ENCODE measurements around the gene CLSTN3. TPM values are rescaled to one million over a fixed set of nuclear protein-coding genes. Genes with fewer than 3 reads are reported as not detected.
A peak's percentile ranks its signal among the peaks of the same experiment; 100 is the strongest.

CLSTN3 gene
- polyA plus RNA-seq, 1 of the 3 experiments (the other 2 are of a cell fraction) = 12.7 TPM

- CTCF ChIA-PET = interaction anchor here (1.0 to 2.1 kb wide), 6 partner anchors 10 to 58 kb away, joined by 3 to 9 read pairs (median 6); no protein-coding TSS in a partner anchor
- no peaks in the 10 kb centered on the region for H4K20me1 ChIP-seq (ENCODE audit: insufficient read depth)
- H3K9me2 ChIP-seq = no peaks in the 10 kb centered on the region
- H3K4me1 ChIP-seq (ENCODE audit: control insufficient read depth in 1 of 2, insufficient read depth in 2 of 2, low read depth in 1 of 2, low read length in 1 of 2) = peaks cover 0 to 13% of the 10 kb centered on the region in 2 experiments; a peak in 1 of 4 replicates
- H2AFZ ChIP-seq (ENCODE audit: low read depth) = peak overlapping the region; percentile 90; the same call in 1 of the 2 replicates
- peak overlapping the region; percentile 95 for H3K4me2 ChIP-seq
- peak; percentile 78 for DNase-seq
- POLR2A ChIA-PET = no interaction called here
- peak overlapping the region in 1 of 2 experiments; percentile 64; a peak in 1 of 4 replicates for H3K27ac ChIP-seq (ENCODE audit: low read depth in 2 of 2, low read length in 1 of 2)
- TF ChIP-seq RFX5 (IDR thresholded peaks at IDR 0.05; ENCODE audit: low read length) = no peak
- no peak for TF ChIP-seq JUND (IDR thresholded peaks at IDR 0.05)
- no peak for TF ChIP-seq RXRA (IDR thresholded peaks at IDR 0.05; ENCODE audit: borderline replicate concordance, low read depth)
- TF ChIP-seq MAX (IDR thresholded peaks at IDR 0.05; ENCODE audit: low read depth) = no peak
- peak; percentile 65; the same call in 1 of the 2 replicates for TF ChIP-seq MXI1 (IDR thresholded peaks at IDR 0.05; ENCODE audit: low read depth, low read length)
- 32% methylated on average over 32 of the region's 32 CpGs for WGBS (ENCODE audit: low lambda C conversion rate)
- peaks cover 0 to 2% of the 10 kb centered on the region in 2 experiments for H3K36me3 ChIP-seq (replicated peaks in 1 of 2; ENCODE audit: control insufficient read depth in 1 of 2, insufficient read depth in 2 of 2, low read length in 1 of 2)
- H3F3A ChIP-seq (replicated peaks; ENCODE audit: insufficient read depth) = no peaks in the 10 kb centered on the region
- no peaks in the 10 kb centered on the region for H3K79me2 ChIP-seq (ENCODE audit: insufficient read depth)
- H3K4me3 ChIP-seq (ENCODE audit: low read depth in 2 of 2, low read length in 1 of 2) = peak overlapping the region; percentile 71 to 76
- no peaks in the 10 kb centered on the region for H3K9me3 ChIP-seq
- H3K27me3 ChIP-seq (ENCODE audit: insufficient read depth) = 0 out of 2 replicates have a peak, but pooled peaks cover 7% of the 10 kb centered on the region
- peak overlapping the region; percentile 51; the same call in 1 of the 2 replicates for H3K9ac ChIP-seq
Observed at GRCh38 chr12:7130701-7131501, 730 bp downstream of the CLSTN3 start.

GRCh38 chr12:7131502-7131866 is 1.3 kb downstream of the CLSTN3 start:
- no peak for TF ChIP-seq ZBTB33 (IDR thresholded peaks at IDR 0.05; ENCODE audit: borderline replicate concordance, low read depth)
- no peak for TF ChIP-seq REST (IDR thresholded peaks at IDR 0.05; ENCODE audit: low read depth, low read length)
- no peak for TF ChIP-seq RCOR1 (IDR thresholded peaks at IDR 0.05; ENCODE audit: low read length)
- no peak for TF ChIP-seq EP300 (IDR thresholded peaks at IDR 0.05; ENCODE audit: borderline replicate concordance in 1 of 2, low read depth in 1 of 2, low read length in 1 of 2)
- TF ChIP-seq ELF1 (IDR thresholded peaks at IDR 0.05) = no peak
- no peak for TF ChIP-seq SIN3A (IDR thresholded peaks at IDR 0.05; ENCODE audit: borderline replicate concordance, low read depth, low read length)
- TF ChIP-seq FOXJ3 (CRISPR knock-in tag; IDR thresholded peaks at IDR 0.05) = no peak
- no peak for TF ChIP-seq USF2 (IDR thresholded peaks at IDR 0.05; ENCODE audit: borderline replicate concordance, low read depth, low read length)
- no peak for TF ChIP-seq YY1 (IDR thresholded peaks at IDR 0.05; ENCODE audit: low read depth)
- TF ChIP-seq TAF1 (IDR thresholded peaks at IDR 0.05; ENCODE audit: borderline replicate concordance, low read depth, low read length) = no peak
- H3K4me2 ChIP-seq = no peak overlapping the region
- peak overlapping the region; percentile 83; the same call in 1 of the 2 replicates for H2AFZ ChIP-seq (ENCODE audit: low read depth)
- 64% methylated on average over 7 of the region's 7 CpGs for WGBS (ENCODE audit: low lambda C conversion rate)
- peak overlapping the region; percentile 71 to 76; a peak in 3 of 4 replicates for H3K4me3 ChIP-seq (ENCODE audit: low read depth in 2 of 2, low read length in 1 of 2)
- H4K20me1 ChIP-seq (ENCODE audit: insufficient read depth) = no peaks in the 10 kb centered on the region
- ChIA-PET POLR2A (no interaction called here), CTCF (interaction anchor here (1.0 to 2.1 kb wide), 5 partner anchors 9 to 57 kb away, joined by 3 to 9 read pairs (median 7); no protein-coding TSS in a partner anchor)
- H3K27ac ChIP-seq (ENCODE audit: low read depth in 2 of 2, low read length in 1 of 2) = no peak overlapping the region
- no peaks in the 10 kb centered on the region for H3K9me3 ChIP-seq
- H3K36me3 ChIP-seq (replicated peaks in 1 of 2; ENCODE audit: control insufficient read depth in 1 of 2, insufficient read depth in 2 of 2, low read length in 1 of 2) = peaks cover 0 to 8% of the 10 kb centered on the region in 2 experiments
- H3K9ac ChIP-seq = no peak overlapping the region
- H3F3A ChIP-seq (replicated peaks; ENCODE audit: insufficient read depth) = no peaks in the 10 kb centered on the region
- no peaks in the 10 kb centered on the region for H3K79me2 ChIP-seq (ENCODE audit: insufficient read depth)
- peak; percentile 32 for DNase-seq
- peaks cover 0 to 13% of the 10 kb centered on the region in 2 experiments; a peak in 1 of 4 replicates for H3K4me1 ChIP-seq (ENCODE audit: control insufficient read depth in 1 of 2, insufficient read depth in 2 of 2, low read depth in 1 of 2, low read length in 1 of 2)
- no peaks in the 10 kb centered on the region for H3K9me2 ChIP-seq
- H3K27me3 ChIP-seq (ENCODE audit: insufficient read depth) = 0 out of 2 replicates have a peak, but pooled peaks cover 7% of the 10 kb centered on the region

Data from SK-N-SH (cell line).